Fibroblast of skin of abdomen (primary cell): ENCODE data around the gene FBXO9.
A peak's percentile ranks its signal among the peaks of the same experiment; 100 is the strongest.

Experiments used
- DNase-seq: peaks from one replicate; pipeline ENCODE4 v3.0.0-alpha.2; 2013

Gene FBXO9

GRCh38 chr6:53095716-53096115, 30.5 kb downstream of the FBXO9 start:
- DNase-seq = peak; percentile 29

- DNase-seq = peak; percentile 22
These were observed 35.4 kb downstream of the FBXO9 start for GRCh38 chr6:53100561-53100960.

GRCh38 chr6:53101006-53101405, 35.8 kb downstream of the FBXO9 start:
- DNase-seq = no peak

- DNase-seq = no peak
These were observed 38.9 kb downstream of the FBXO9 start for GRCh38 chr6:53103993-53104675.

- DNase-seq = no peak
These were observed 39.7 kb downstream of the FBXO9 start for GRCh38 chr6:53104916-53105315.

GRCh38 chr6:53107091-53107490, 41.9 kb downstream of the FBXO9 start:
- peak; percentile 62 for DNase-seq

GRCh38 chr6:53109612-53110011, 44.4 kb downstream of the FBXO9 start:
- no peak for DNase-seq

- no peak for DNase-seq
These were observed 46.7 kb downstream of the FBXO9 start for GRCh38 chr6:53111865-53112264.

GRCh38 chr6:53112404-53112803, 47.2 kb downstream of the FBXO9 start:
- DNase-seq = no peak

GRCh38 chr6:53112871-53113270, 47.7 kb downstream of the FBXO9 start:
- no peak for DNase-seq

GRCh38 chr6:53113742-53114141, 48.5 kb downstream of the FBXO9 start:
- no peak for DNase-seq

- no peak for DNase-seq
These were observed 49.9 kb downstream of the FBXO9 start for GRCh38 chr6:53115113-53115512.

GRCh38 chr6:53115741-53116140, 50.5 kb downstream of the FBXO9 start:
- no peak for DNase-seq

GRCh38 chr6:53119349-53119748, 54.1 kb downstream of the FBXO9 start:
- peak; percentile 7 for DNase-seq

GRCh38 chr6:53119772-53120409, 54.7 kb downstream of the FBXO9 start:
- DNase-seq = peak; percentile 24

- DNase-seq = no peak
These were observed 59.1 kb downstream of the FBXO9 start for GRCh38 chr6:53124131-53124800.

GRCh38 chr6:53125276-53125675, 60.1 kb downstream of the FBXO9 start:
- no peak for DNase-seq

GRCh38 chr6:53128842-53129241, 63.6 kb downstream of the FBXO9 start:
- DNase-seq = peak; percentile 21

GRCh38 chr6:53130569-53131290, 65.5 kb downstream of the FBXO9 start:
- no peak for DNase-seq

GRCh38 chr6:53133961-53134360, 68.8 kb downstream of the FBXO9 start:
- DNase-seq = no peak

- DNase-seq = no peak
These were observed 69.5 kb downstream of the FBXO9 start for GRCh38 chr6:53134601-53135235.

- DNase-seq = no peak
These were observed 70.9 kb downstream of the FBXO9 start for GRCh38 chr6:53136000-53136609.
